B cell (primary cell): ENCODE data around the gene GLIS2. TPM values are rescaled to one million over a fixed set of nuclear protein-coding genes. Genes with fewer than 3 reads are reported as not detected.

Source experiments
- polyA plus RNA-seq: library from polyadenylated mRNA; depleted of rRNA; stranded (reverse); fragments of >200 nt; gene quantifications from 2 replicates; pipeline ENCODE4 v1.2.3, GENCODE V29; 2012
- total RNA-seq, 2 donors: library from RNA; stranded (reverse); fragments of 120-200 nt in 1 of 2; gene quantifications; 1 replicate in 1 of 2; 2 replicates in 1 of 2; pipeline versions ENCODE4 v1.2.3 to v1.2.4, GENCODE V29; 2013 to 2022

GLIS2 gene
- total and polyA plus RNA-seq, 2 donors (not counting 1 experiment from before 2014, with no cell fraction given), result not detected

Other genes with a start within 250 kb of the GLIS2 start
- gene ADCY9, start 199.6 kb upstream of the GLIS2 start, total RNA-seq, result 1.7 and 1.9 TPM in 2 replicates
- 2.1 and 3.6 TPM in 2 replicates for gene ADCY9, start 199.6 kb upstream of the GLIS2 start, polyA plus RNA-seq
- gene SRL, start 74.0 kb upstream of the GLIS2 start, total RNA-seq, result not detected in 2 replicates
- gene SRL, start 74.0 kb upstream of the GLIS2 start, polyA plus RNA-seq, result not detected in 2 replicates
- 20.7 and 25.1 TPM in 2 replicates for gene TFAP4, start 43.0 kb upstream of the GLIS2 start, total RNA-seq
- gene TFAP4, start 43.0 kb upstream of the GLIS2 start, polyA plus RNA-seq, result 12.9 and 13.2 TPM in 2 replicates
- gene PAM16, start 35.3 kb downstream of the GLIS2 start, total RNA-seq, result 56.6 and 57.3 TPM in 2 replicates
- 64.1 and 80.4 TPM in 2 replicates for gene PAM16, start 35.3 kb downstream of the GLIS2 start, polyA plus RNA-seq
- 0.66 and 0.76 TPM in 2 replicates for gene VASN, start 55.8 kb downstream of the GLIS2 start, total RNA-seq
- gene VASN, start 55.8 kb downstream of the GLIS2 start, polyA plus RNA-seq, result 0.57 and 1.1 TPM in 2 replicates
- 114 and 117 TPM in 2 replicates for gene CORO7, start 100.5 kb downstream of the GLIS2 start, total RNA-seq
- gene CORO7, start 100.5 kb downstream of the GLIS2 start, polyA plus RNA-seq, result 230 and 242 TPM in 2 replicates
- gene DNAJA3, start 109.8 kb downstream of the GLIS2 start, total RNA-seq, result 59.3 and 68.1 TPM in 2 replicates
- 65.2 and 67.7 TPM in 2 replicates for gene DNAJA3, start 109.8 kb downstream of the GLIS2 start, polyA plus RNA-seq
- 46.7 and 48.6 TPM in 2 replicates for gene NMRAL1, start 158.6 kb downstream of the GLIS2 start, total RNA-seq
- 42.6 and 68.8 TPM in 2 replicates for gene NMRAL1, start 158.6 kb downstream of the GLIS2 start, polyA plus RNA-seq
- 36.5 TPM in 2 replicates for gene HMOX2, start 160.3 kb downstream of the GLIS2 start, total RNA-seq
- gene HMOX2, start 160.3 kb downstream of the GLIS2 start, polyA plus RNA-seq, result 21.8 and 39.0 TPM in 2 replicates
- gene CDIP1, start 222.7 kb downstream of the GLIS2 start, total RNA-seq, result 18.0 and 20.3 TPM in 2 replicates
- 12.8 and 12.9 TPM in 2 replicates for gene CDIP1, start 222.7 kb downstream of the GLIS2 start, polyA plus RNA-seq
- gene C16orf96, start 240.3 kb downstream of the GLIS2 start, total RNA-seq, result 0.66 and 0.79 TPM in 2 replicates
- 0.31 and 0.40 TPM in 2 replicates for gene C16orf96, start 240.3 kb downstream of the GLIS2 start, polyA plus RNA-seq